ENCODE results near the gene EIF5A. TPM values are rescaled to one million over a fixed set of nuclear protein-coding genes. Genes with fewer than 3 reads are reported as not detected.

Gene EIF5A
- total RNA-seq, 1 experiment from 2014 or later = 1,139 TPM

- no peaks in the 10 kb centered on the region for H3K27me3 ChIP-seq (ENCODE audit: insufficient read depth, low read length)
- H3K4me2 ChIP-seq (ENCODE audit: low read length) = peak overlapping the region; percentile 96
- peaks cover 35 to 50% of the 10 kb centered on the region in 2 experiments for H3K36me3 ChIP-seq (ENCODE audit: control insufficient read depth in 1 of 2, insufficient read depth in 2 of 2, low read length in 2 of 2)
- H3K27ac ChIP-seq (ENCODE audit: low read depth, low read length) = peak overlapping the region; percentile 93
- no TSS peak for BruUV-seq (replicated peaks)
- ATAC-seq (no peak), DNase-seq (ENCODE audit: low read depth, low spot score) (no peak)
- H3K9ac ChIP-seq (ENCODE audit: low read length) = peak overlapping the region; percentile 90; the same call in 1 of the 2 replicates
- RAD21 ChIA-PET (ENCODE audit: low non-redundant PET in 1 of 2, low total read pairs in 2 of 2, uncharacterized antibody in 2 of 2, unreplicated experiment in 2 of 2) = no interaction called here
- POLR2A ChIA-PET = interaction anchor here (1.1 to 2.3 kb wide), 4 partner anchors 17 to 91 kb away, joined by 3 to 11 read pairs (median 5); partner anchors contain the start of genes ACAP1, NEURL4, SLC2A4 and TMEM256
- intact Hi-C loops (cut with micrococcal nuclease) = no loop called here
- TF ChIP-seq POLR2AphosphoS5 (IDR thresholded peaks at IDR 0.05; ENCODE audit: low read depth, low read length) (peak; percentile 10; the same call in 1 of the 2 replicates), RAD21 (IDR thresholded peaks at IDR 0.05; ENCODE audit: low read depth) (no peak), SIN3A (IDR thresholded peaks at IDR 0.05; ENCODE audit: low read depth) (no peak), CEBPB (IDR thresholded peaks at IDR 0.05; ENCODE audit: low read depth) (no peak), EZH2 (IDR thresholded peaks at IDR 0.05) (no peak)
- H3K9me3 ChIP-seq (ENCODE audit: control insufficient read depth in 1 of 2, insufficient read depth in 1 of 2, low read depth in 1 of 2, low read length in 2 of 2) = no peaks in the 10 kb centered on the region
- H2AFZ ChIP-seq (ENCODE audit: low read depth, low read length, poor library complexity, severe bottlenecking) = no peak overlapping the region
- H3K4me1 ChIP-seq (ENCODE audit: control insufficient read depth in 1 of 2, insufficient read depth in 2 of 2, low read length in 2 of 2) = peaks cover 32 to 63% of the 10 kb centered on the region in 2 experiments
- peak overlapping the region in 1 of 2 experiments; percentile 96; a peak in 1 of 4 replicates for H3K4me3 ChIP-seq (replicated peaks in 1 of 2; ENCODE audit: low read depth in 1 of 2, low read length in 2 of 2)
- H4K20me1 ChIP-seq (ENCODE audit: insufficient read depth) = peaks cover 36% of the 10 kb centered on the region
- no peaks in the 10 kb centered on the region for H3K9me2 ChIP-seq (ENCODE audit: insufficient read depth)
- CTCF ChIA-PET = interaction anchor here (1.1 to 2.2 kb wide), 5 partner anchors 16 to 260 kb away, joined by 3 to 7 read pairs (median 3); no protein-coding TSS in a partner anchor
- peaks cover 72% of the 10 kb centered on the region for H3K79me2 ChIP-seq (ENCODE audit: insufficient read depth, low read length)
Measured at GRCh38 chr17:7312432-7313087, 5.1 kb downstream of the EIF5A start.

- peak overlapping the region; percentile 81 to 96 for H3K4me3 ChIP-seq (replicated peaks in 1 of 2; ENCODE audit: low read depth in 1 of 2, low read length in 2 of 2)
- peaks cover 36% of the 10 kb centered on the region for H4K20me1 ChIP-seq (ENCODE audit: insufficient read depth)
- H3K9ac ChIP-seq (ENCODE audit: low read length) = peak overlapping the region; percentile 90
- peaks cover 32 to 63% of the 10 kb centered on the region in 2 experiments for H3K4me1 ChIP-seq (ENCODE audit: control insufficient read depth in 1 of 2, insufficient read depth in 2 of 2, low read length in 2 of 2)
- H3K36me3 ChIP-seq (ENCODE audit: control insufficient read depth in 1 of 2, insufficient read depth in 2 of 2, low read length in 2 of 2) = peaks cover 35 to 56% of the 10 kb centered on the region in 2 experiments
- RAD21 ChIA-PET (ENCODE audit: low non-redundant PET in 1 of 2, low total read pairs in 2 of 2, uncharacterized antibody in 2 of 2, unreplicated experiment in 2 of 2) = no interaction called here
- H3K9me2 ChIP-seq (ENCODE audit: insufficient read depth) = no peaks in the 10 kb centered on the region
- CTCF ChIA-PET = interaction anchor here (0.7 to 2.2 kb wide), 6 partner anchors 16 to 261 kb away, joined by 3 to 7 read pairs (median 3); partner anchors contain the start of gene SLC2A4
- POLR2A ChIA-PET = interaction anchor here (1.0 to 2.3 kb wide), 7 partner anchors 17 to 91 kb away, joined by 3 to 11 read pairs (median 4); partner anchors contain the start of genes ACAP1, GABARAP, NEURL4 and PHF23
- H3K27ac ChIP-seq (ENCODE audit: low read depth, low read length) = peak overlapping the region; percentile 93
- no peaks in the 10 kb centered on the region for H3K9me3 ChIP-seq (ENCODE audit: control insufficient read depth in 1 of 2, insufficient read depth in 1 of 2, low read depth in 1 of 2, low read length in 2 of 2)
- ATAC-seq = peak; percentile 55
- peak overlapping the region; percentile 96 for H3K4me2 ChIP-seq (ENCODE audit: low read length)
- H2AFZ ChIP-seq (ENCODE audit: low read depth, low read length, poor library complexity, severe bottlenecking) = no peak overlapping the region
- TF ChIP-seq ATF3 (IDR thresholded peaks at IDR 0.05) (no peak), POLR2AphosphoS5 (IDR thresholded peaks at IDR 0.05; ENCODE audit: low read depth, low read length) (peak; percentile 30; the same call in 1 of the 2 replicates), CTCF (IDR thresholded peaks at IDR 0.05 in 2 of 3, conservative IDR thresholded peaks at IDR 0.05 in 1 of 3; ENCODE audit: borderline replicate concordance in 1 of 3, insufficient read depth in 1 of 3, low read depth in 2 of 3, low read length in 2 of 3) (peak in 2 of 3 experiments; percentile 49 to 58; a peak in 4 of 6 replicates)
- intact Hi-C loops (cut with micrococcal nuclease) = no loop called here
- no peak for DNase-seq (ENCODE audit: low read depth, low spot score)
- no TSS peak for BruUV-seq (replicated peaks)
- no peaks in the 10 kb centered on the region for H3K27me3 ChIP-seq (ENCODE audit: insufficient read depth, low read length)
- H3K79me2 ChIP-seq (ENCODE audit: insufficient read depth, low read length) = peaks cover 65% of the 10 kb centered on the region
Measured at GRCh38 chr17:7313088-7313889, 5.9 kb downstream of the EIF5A start.

Measured in HCT116 (cell line).